Activated CD8-positive, alpha-beta T cell treated with anti-CD3 and anti-CD28 coated beads, Interleukin-2, amount 10 ng/mL, durations not matched to agents 7 days and 5 days (primary cell): ENCODE results near the gene P2RY6. TPM values are rescaled to one million over a fixed set of nuclear protein-coding genes. Genes with fewer than 3 reads are reported as not detected.
A peak's percentile ranks its signal among the peaks of the same experiment; 100 is the strongest.
"Not testable (repeated sequence)": the region's sequence is repeated elsewhere in the genome, so short reads cannot be mapped to it uniquely, and the experiment has no call there.

ENCODE experiments used
- ATAC-seq: fragments of 150-1000 bp; cut with Tn5 transposase; one replicate; pipeline ENCODE4 v1.10.0; 2021; ENCODE audit warnings: moderate library complexity
- CTCF ChIA-PET: fragments of 350-600 bp; sonication (Branson Sonifier 250); formaldehyde crosslinking; loops from one replicate; lab custom pipeline; 2021; ENCODE audit warnings: antibody characterized with exemption; lab: Charles Lee
- POLR2A ChIA-PET: fragments of 350-600 bp; sonication (Branson Sonifier 250); formaldehyde crosslinking; loops from one replicate; lab custom pipeline; 2021; ENCODE audit warnings: antibody characterized with exemption; lab: Charles Lee
- DNase-seq: peaks from one replicate; pipeline ENCODE4 v3.0.0-alpha.2; 2020
- H3K27ac Mint-ChIP-seq: one replicate; pipeline ENCODE4 v1.8.0; 2021; ENCODE audit warnings: mild to moderate bottlenecking, mixed read lengths
- H3K27me3 Mint-ChIP-seq: one replicate; pipeline ENCODE4 v1.8.0; 2021; ENCODE audit warnings: low read depth, mixed read lengths
- H3K36me3 Mint-ChIP-seq: one replicate; pipeline ENCODE4 v1.8.0; 2021; ENCODE audit warnings: low read depth, mixed read lengths
- H3K4me1 Mint-ChIP-seq: one replicate; pipeline ENCODE4 v1.8.0; 2021; ENCODE audit warnings: low read depth, mixed read lengths
- H3K4me3 Mint-ChIP-seq: one replicate; pipeline ENCODE4 v1.8.0; 2021; ENCODE audit warnings: mild to moderate bottlenecking, mixed read lengths
- H3K9me3 Mint-ChIP-seq: one replicate; pipeline ENCODE4 v1.8.0; 2022; ENCODE audit warnings: mixed read lengths; ENCODE audit not compliant: insufficient read depth
- total RNA-seq, 2 experiments: library from RNA; stranded (reverse); gene quantifications; one replicate each; pipeline ENCODE4 v1.2.3, GENCODE V29; 2021

Gene P2RY6
- total RNA-seq, 2 experiments from 2014 or later = not detected

DNA sequence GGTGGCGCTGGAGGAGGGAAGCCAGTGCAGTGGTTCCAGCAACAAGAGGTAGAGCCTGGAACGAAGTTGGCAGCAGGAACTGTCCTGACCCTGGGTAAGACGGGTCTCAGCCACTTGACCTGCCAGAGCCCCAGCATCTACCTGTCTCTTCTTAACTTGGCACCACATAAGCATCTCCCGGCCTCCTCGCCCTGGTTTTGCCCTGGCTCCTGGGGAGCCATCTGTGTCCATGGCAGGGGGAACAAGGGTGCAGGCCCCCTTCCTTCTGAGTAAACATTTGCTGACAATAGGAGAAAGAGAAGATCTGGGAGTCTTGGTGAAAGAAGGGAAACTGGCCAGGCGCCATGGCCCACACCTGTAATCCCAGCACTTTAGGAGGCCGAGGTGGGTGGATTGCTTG, 41.2 kb upstream of the P2RY6 start:
- Mint-ChIP-seq H3K4me1 (no peaks in the 10 kb centered on the region), H3K27ac (no peak overlapping the region), H3K4me3 (no peak overlapping the region), H3K27me3 (no peaks in the 10 kb centered on the region), H3K9me3 (no peaks in the 10 kb centered on the region), H3K36me3 (no peaks in the 10 kb centered on the region)
- DNase-seq = no peak
- POLR2A ChIA-PET = no interaction called here
- no peak for ATAC-seq
- CTCF ChIA-PET = no interaction called here

DNA sequence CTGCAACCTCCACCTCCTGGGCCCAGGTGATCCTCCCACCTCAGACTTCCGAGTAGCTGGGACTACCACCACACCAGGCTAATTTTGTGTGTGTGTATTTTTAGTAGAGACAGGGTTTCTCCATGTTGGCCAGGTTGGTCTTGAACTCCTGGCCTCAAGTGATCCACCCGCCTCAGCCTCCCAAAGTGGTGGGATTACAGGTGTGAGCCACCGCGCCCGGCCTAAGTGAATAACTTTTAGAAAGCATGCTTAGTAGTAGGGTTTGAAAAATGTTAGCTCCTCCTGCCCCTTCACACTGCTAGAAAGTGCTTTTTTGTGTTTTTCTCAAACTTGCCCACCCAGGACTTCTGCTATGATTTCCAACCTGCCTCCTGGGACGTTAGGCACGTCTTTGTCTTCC, 39.7 kb upstream of the P2RY6 start:
- H3K36me3 Mint-ChIP-seq, H3K9me3 Mint-ChIP-seq, H3K27ac Mint-ChIP-seq, H3K4me1 Mint-ChIP-seq, DNase-seq, POLR2A ChIA-PET, ATAC-seq, H3K4me3 Mint-ChIP-seq, H3K27me3 Mint-ChIP-seq, CTCF ChIA-PET: not testable (repeated sequence)

DNA sequence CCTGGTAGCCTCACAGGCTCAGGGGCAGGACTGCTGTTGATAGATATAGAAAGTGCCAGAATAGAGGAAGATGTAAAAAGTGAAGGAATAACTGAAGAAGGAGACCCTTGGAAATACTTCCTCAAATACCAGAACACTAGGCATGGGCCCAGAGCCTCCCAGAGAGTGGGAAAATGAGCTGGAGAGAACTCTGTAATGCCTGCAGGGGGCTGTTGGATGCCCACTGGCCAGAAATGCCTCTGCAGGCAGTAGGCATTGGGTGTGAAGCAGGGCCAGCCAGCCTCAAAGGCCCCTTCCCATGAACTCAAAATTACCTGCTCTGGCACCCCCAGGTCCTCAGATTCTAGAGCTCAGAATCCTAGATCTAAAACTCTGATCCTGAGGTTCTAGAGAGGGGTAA, 38.9 kb upstream of the P2RY6 start:
- H3K27ac Mint-ChIP-seq = no peak overlapping the region
- no peaks in the 10 kb centered on the region for H3K27me3 Mint-ChIP-seq
- ChIA-PET CTCF (interaction anchor here (0.9 to 1.0 kb wide), 2 partner anchors 49 to 52 kb away, joined by 3 to 4 read pairs; no protein-coding TSS in a partner anchor), POLR2A (no interaction called here)
- H3K36me3 Mint-ChIP-seq = no peaks in the 10 kb centered on the region
- H3K9me3 Mint-ChIP-seq = no peaks in the 10 kb centered on the region
- H3K4me1 Mint-ChIP-seq = no peaks in the 10 kb centered on the region
- DNase-seq = no peak
- H3K4me3 Mint-ChIP-seq = no peak overlapping the region
- no peak for ATAC-seq

DNA sequence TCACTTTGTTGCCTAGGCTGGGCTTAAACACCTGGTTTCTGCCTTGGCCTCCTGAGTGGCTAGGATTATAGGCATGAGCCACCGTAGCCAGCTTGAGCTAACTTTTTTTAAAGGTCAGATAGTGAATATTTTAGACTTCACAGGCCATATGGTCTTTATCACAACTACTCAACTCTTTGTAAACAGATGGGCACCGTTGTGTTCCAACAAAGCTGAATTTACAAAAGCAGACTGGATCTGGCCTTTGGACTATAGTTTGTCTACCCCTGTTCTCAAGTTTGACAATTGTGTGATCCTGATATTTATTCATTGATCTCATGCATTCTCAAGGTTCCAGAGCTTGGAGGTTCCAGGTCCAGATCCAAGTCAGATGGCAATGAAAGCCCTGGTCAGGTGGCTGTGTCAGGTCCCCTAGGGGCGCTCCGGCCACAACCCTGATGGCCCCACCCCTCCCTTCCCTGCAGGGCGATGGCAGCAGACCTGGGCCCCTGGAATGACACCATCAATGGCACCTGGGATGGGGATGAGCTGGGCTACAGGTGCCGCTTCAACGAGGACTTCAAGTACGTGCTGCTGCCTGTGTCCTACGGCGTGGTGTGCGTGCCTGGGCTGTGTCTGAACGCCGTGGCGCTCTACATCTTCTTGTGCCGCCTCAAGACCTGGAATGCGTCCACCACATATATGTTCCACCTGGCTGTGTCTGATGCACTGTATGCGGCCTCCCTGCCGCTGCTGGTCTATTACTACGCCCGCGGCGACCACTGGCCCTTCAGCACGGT, 38.3 kb upstream of the P2RY6 start:
- H3K36me3 Mint-ChIP-seq = no peaks in the 10 kb centered on the region
- no peak overlapping the region for H3K27ac Mint-ChIP-seq
- ATAC-seq = no peak
- no peaks in the 10 kb centered on the region for H3K27me3 Mint-ChIP-seq
- no peaks in the 10 kb centered on the region for H3K4me1 Mint-ChIP-seq
- ChIA-PET POLR2A (no interaction called here), CTCF (interaction anchor here (0.9 to 1.0 kb wide), 2 partner anchors 50 to 52 kb away, joined by 3 to 4 read pairs; no protein-coding TSS in a partner anchor)
- DNase-seq = no peak
- no peaks in the 10 kb centered on the region for H3K9me3 Mint-ChIP-seq
- H3K4me3 Mint-ChIP-seq = no peak overlapping the region

DNA sequence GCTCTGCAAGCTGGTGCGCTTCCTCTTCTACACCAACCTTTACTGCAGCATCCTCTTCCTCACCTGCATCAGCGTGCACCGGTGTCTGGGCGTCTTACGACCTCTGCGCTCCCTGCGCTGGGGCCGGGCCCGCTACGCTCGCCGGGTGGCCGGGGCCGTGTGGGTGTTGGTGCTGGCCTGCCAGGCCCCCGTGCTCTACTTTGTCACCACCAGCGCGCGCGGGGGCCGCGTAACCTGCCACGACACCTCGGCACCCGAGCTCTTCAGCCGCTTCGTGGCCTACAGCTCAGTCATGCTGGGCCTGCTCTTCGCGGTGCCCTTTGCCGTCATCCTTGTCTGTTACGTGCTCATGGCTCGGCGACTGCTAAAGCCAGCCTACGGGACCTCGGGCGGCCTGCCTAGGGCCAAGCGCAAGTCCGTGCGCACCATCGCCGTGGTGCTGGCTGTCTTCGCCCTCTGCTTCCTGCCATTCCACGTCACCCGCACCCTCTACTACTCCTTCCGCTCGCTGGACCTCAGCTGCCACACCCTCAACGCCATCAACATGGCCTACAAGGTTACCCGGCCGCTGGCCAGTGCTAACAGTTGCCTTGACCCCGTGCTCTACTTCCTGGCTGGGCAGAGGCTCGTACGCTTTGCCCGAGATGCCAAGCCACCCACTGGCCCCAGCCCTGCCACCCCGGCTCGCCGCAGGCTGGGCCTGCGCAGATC, 37.5 kb upstream of the P2RY6 start:
- H3K4me3 Mint-ChIP-seq = no peak overlapping the region
- POLR2A ChIA-PET = no interaction called here

DNA sequence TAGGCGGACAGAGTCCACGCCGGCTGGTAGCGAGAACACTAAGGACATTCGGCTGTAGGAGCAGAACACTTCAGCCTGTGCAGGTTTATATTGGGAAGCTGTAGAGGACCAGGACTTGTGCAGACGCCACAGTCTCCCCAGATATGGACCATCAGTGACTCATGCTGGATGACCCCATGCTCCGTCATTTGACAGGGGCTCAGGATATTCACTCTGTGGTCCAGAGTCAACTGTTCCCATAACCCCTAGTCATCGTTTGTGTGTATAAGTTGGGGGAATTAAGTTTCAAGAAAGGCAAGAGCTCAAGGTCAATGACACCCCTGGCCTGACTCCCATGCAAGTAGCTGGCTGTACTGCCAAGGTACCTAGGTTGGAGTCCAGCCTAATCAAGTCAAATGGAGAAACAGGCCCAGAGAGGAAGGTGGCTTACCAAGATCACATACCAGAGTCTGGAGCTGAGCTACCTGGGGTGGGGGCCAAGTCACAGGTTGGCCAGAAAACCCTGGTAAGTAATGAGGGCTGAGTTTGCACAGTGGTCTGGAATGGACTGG, 36.8 kb upstream of the P2RY6 start:
- DNase-seq = no peak
- CTCF ChIA-PET = interaction anchor here (1.3 to 3.2 kb wide), 4 partner anchors 16 to 395 kb away, joined by 3 to 20 read pairs (median 5); no protein-coding TSS in a partner anchor
- no peaks in the 10 kb centered on the region for H3K36me3 Mint-ChIP-seq
- H3K9me3 Mint-ChIP-seq = no peaks in the 10 kb centered on the region
- H3K27me3 Mint-ChIP-seq = no peaks in the 10 kb centered on the region
- H3K4me1 Mint-ChIP-seq = no peaks in the 10 kb centered on the region
- ATAC-seq = no peak
- no peak overlapping the region for H3K4me3 Mint-ChIP-seq
- no peak overlapping the region for H3K27ac Mint-ChIP-seq
- POLR2A ChIA-PET = no interaction called here

More for the DNA sequence above, 37.5 kb upstream of the P2RY6 start:
- Mint-ChIP-seq H3K27me3 (no peaks in the 10 kb centered on the region), H3K27ac (no peak overlapping the region), H3K4me1 (no peaks in the 10 kb centered on the region), H3K36me3 (no peaks in the 10 kb centered on the region), H3K9me3 (no peaks in the 10 kb centered on the region)
- ATAC-seq (no peak), DNase-seq (no peak)
- CTCF ChIA-PET = no interaction called here

DNA sequence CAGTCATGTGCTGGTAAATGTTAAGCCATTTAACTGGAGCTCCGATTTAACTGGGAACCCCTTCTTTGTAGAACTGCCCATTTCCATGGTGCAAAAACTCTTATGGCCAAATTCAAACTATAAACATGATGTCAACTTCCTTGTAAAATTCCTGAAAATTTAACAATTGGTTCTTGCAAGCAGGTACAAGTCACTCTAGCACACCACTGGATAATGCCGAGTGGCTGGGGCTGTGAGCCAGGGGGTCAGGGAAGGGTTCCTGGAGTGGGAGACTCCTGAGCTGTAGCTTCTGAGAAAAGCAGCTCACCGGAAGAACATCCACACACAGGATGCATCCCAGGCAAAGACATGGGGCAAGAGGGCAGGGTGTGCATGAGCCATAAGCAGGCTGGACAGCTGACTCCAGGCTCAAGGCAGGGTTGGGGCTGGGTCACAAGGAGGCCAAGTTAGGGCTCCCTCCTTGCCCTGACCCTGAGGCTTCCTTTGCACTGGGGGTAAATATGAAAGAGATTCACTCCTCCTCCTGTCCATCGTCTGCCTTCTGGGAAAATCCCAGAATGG, 35.9 kb upstream of the P2RY6 start:
- ChIA-PET POLR2A (interaction anchor here (0.6 kb wide), 1 partner anchor 498 kb away, joined by 3 read pairs; no protein-coding TSS in a partner anchor), CTCF (interaction anchor here (0.6 to 3.2 kb wide), 13 partner anchors 11 to 396 kb away, joined by 3 to 20 read pairs (median 3); no protein-coding TSS in a partner anchor)
- Mint-ChIP-seq H3K9me3 (no peaks in the 10 kb centered on the region), H3K36me3 (no peaks in the 10 kb centered on the region), H3K4me3 (no peak overlapping the region), H3K27me3 (no peaks in the 10 kb centered on the region), H3K27ac (no peak overlapping the region), H3K4me1 (no peaks in the 10 kb centered on the region)
- ATAC-seq (no peak), DNase-seq (no peak)

DNA sequence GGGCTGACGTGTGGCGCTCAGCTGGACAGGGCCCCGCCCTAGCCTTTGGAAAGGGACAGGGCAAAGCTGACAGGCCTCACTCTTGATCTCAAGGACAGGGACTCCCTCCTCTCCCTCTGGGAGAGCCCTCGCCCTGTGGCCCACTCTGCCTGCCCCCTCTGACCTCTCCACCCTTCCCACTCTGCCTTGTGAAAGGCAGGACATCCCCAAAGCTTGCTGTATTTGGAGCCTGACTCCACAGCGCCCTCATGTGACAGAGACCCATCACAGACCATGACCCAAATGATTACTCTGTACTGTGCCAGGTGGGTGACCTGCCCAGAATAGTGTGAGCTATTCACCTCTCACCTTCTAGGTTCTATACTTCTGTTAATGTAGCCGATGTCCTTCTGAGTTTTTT, 35.3 kb upstream of the P2RY6 start:
- Mint-ChIP-seq H3K4me3 (no peak overlapping the region), H3K4me1 (no peaks in the 10 kb centered on the region), H3K27me3 (no peaks in the 10 kb centered on the region), H3K27ac (no peak overlapping the region), H3K36me3 (no peaks in the 10 kb centered on the region), H3K9me3 (no peaks in the 10 kb centered on the region)
- CTCF ChIA-PET = interaction anchor here (0.6 to 3.2 kb wide), 15 partner anchors 11 to 379 kb away, joined by 3 to 20 read pairs (median 3); no protein-coding TSS in a partner anchor
- ATAC-seq (peak; percentile 71), DNase-seq (peak; percentile 52)
- POLR2A ChIA-PET = interaction anchor here (0.6 kb wide), 1 partner anchor 498 kb away, joined by 3 read pairs; no protein-coding TSS in a partner anchor

DNA sequence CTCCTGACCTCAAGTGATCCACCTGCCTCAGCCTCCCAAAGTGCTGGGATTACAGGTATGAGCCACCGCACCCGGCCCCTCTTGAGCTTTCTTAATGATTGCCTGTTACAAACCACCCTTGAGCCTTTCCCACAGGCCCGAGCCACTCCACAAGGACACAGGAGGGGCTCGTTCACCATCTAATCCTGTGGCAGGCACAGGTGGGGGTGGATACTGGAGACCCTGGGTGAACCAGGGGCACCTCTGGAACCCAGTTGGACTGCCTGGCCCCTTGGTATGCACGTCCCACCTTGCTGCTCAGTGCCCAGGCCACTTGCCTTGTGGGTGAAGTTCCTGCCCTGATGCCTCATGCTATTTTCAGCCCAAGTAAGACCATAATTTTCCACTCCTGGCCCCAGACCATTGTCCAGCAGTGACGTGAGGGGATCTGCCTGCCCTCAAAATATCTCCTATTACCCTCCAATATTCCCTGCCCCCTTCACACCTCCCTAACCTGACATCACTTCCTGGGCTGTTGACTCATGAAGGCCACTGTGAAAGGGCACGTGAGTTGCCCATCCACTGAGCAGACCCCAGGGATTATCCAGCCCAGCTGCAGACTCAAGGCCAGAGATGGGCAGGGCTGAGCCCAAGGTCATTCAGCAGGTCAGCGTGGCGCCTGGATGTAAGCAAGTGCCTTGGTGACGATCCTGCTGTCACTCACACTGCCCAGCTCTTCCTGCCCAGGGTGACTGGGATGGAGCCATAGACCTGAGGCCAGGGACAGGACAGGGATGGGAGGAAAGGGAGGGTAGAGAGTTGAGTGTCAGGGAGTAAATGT, 34.5 kb upstream of the P2RY6 start:
- no peaks in the 10 kb centered on the region for H3K27me3 Mint-ChIP-seq
- H3K4me1 Mint-ChIP-seq = no peaks in the 10 kb centered on the region
- no peak overlapping the region for H3K27ac Mint-ChIP-seq
- ChIA-PET CTCF (interaction anchor here (0.7 to 3.2 kb wide), 8 partner anchors 18 to 313 kb away, joined by 3 to 20 read pairs (median 4); no protein-coding TSS in a partner anchor), POLR2A (no interaction called here)
- no peaks in the 10 kb centered on the region for H3K36me3 Mint-ChIP-seq
- ATAC-seq = no peak
- DNase-seq = no peak
- no peaks in the 10 kb centered on the region for H3K9me3 Mint-ChIP-seq
- no peak overlapping the region for H3K4me3 Mint-ChIP-seq

DNA sequence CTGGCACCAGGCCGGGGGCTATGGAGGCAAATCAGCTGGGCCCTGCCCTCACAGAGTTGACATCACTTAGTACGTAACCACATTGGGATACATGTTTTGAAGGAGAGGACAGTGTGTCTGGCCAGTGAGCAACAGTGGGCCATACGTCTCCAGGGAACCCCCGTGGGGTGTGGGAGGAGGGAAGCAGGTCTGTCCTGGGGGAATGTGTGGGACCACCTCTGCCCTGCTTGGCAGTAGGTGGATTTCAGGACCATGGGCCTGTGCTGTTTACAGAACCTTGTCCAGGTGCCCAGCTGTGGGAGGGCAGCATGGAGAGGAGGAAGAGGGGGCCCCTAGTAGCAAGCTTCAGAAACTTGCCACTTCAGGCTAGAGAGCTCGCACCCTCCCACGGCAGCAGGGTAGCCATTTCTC, 33.0 kb upstream of the P2RY6 start:
- no peaks in the 10 kb centered on the region for H3K4me1 Mint-ChIP-seq
- H3K27me3 Mint-ChIP-seq = no peaks in the 10 kb centered on the region
- POLR2A ChIA-PET = no interaction called here
- no peak overlapping the region for H3K4me3 Mint-ChIP-seq
- no peak for ATAC-seq
- H3K9me3 Mint-ChIP-seq = no peaks in the 10 kb centered on the region
- CTCF ChIA-PET = no interaction called here
- DNase-seq = no peak
- H3K27ac Mint-ChIP-seq = no peak overlapping the region
- H3K36me3 Mint-ChIP-seq = no peaks in the 10 kb centered on the region
